IPS-18c (cell line): Measurements from ENCODE around the gene PLXNC1.

Source experiments
- H3K4me3 ChIP-seq: 2 replicates; pipeline ENCODE4 v1.7.0; 2013; ENCODE audit warnings: low read depth, mild to moderate bottlenecking, low read length, moderate library complexity; ENCODE audit not compliant: insufficient read depth
- H3K9me3 ChIP-seq: one replicate; pipeline ENCODE4 v1.6.1; 2013; ENCODE audit warnings: mild to moderate bottlenecking, low read length, moderate library complexity; ENCODE audit not compliant: control insufficient read depth, insufficient read depth

PLXNC1 gene

DNA sequence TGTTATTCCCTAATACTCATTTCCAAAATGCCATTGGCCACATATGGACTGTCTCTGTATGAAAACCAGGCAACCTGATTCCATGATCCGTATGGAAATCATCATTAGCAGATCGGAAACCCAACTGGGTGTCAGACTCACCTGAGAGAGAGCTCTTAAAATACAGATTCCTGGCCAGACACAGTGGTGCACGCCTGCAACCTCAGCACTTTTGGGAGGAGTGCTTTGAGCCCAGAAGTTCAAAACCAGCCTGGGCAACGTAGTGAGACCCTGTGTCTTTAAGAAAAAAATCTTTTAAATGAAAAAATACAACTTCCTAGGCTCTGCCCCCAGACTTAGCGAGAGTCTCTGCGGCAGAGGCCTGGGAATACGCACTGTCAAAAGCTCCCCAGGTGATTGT lies 37.4 kb downstream of the PLXNC1 start:
- Histone ChIP-seq H3K4me3 (no peak overlapping the region), H3K9me3 (no peaks in the 10 kb centered on the region)

- Histone ChIP-seq H3K4me3 (peak overlapping the region; percentile 11; the same call in 1 of the 2 replicates), H3K9me3 (no peaks in the 10 kb centered on the region)
Observed at GRCh38 chr12:94186278-94187241, 38.2 kb downstream of the PLXNC1 start.

GRCh38 chr12:94187361-94187760 lies 39.0 kb downstream of the PLXNC1 start:
- Histone ChIP-seq H3K4me3 (no peak overlapping the region), H3K9me3 (no peaks in the 10 kb centered on the region)

DNA sequence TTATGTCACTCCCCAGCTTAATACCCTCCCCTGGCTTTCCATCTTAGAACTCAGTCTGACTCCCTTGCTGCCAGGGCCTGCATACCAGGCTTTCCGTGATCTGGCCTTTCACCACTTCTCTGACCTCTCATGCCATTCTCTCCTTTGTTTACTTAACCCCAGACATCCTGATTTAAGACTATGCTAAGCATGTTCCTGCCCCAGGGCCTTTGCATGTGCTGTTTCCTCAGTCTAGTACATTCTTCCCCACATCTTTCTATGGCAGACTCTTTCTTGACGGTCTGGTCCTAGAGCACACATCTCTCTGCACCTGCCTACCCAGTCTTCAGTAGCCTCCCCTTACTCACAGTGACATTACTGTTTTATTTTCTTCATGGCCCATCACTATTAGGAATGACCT lies 42.2 kb downstream of the PLXNC1 start:
- H3K9me3 ChIP-seq = no peaks in the 10 kb centered on the region

GRCh38 chr12:94191023-94191422 lies 42.6 kb downstream of the PLXNC1 start:
- no peaks in the 10 kb centered on the region for H3K9me3 ChIP-seq
- H3K4me3 ChIP-seq = no peak overlapping the region

More for the DNA sequence above, 42.2 kb downstream of the PLXNC1 start:
- no peak overlapping the region for H3K4me3 ChIP-seq

DNA sequence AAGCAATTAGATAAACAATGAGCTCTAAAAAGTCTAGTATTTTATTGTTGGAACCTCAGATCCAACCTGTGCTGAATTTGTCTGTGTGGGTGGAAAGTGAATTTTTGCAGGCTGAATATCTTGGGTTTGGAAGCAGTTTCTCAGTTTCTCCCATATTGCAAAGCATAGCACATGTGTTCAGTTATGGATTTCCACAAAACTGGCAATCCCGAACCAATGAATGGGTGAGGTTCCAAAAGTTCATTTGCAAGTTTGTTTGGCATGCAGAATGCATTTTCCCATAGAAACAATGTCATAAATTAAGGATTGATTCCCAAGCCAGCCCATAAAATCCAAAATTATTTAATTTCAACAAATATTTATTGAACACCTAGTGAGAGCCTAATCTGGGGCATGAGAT lies 43.4 kb downstream of the PLXNC1 start:
- Histone ChIP-seq H3K9me3 (no peaks in the 10 kb centered on the region), H3K4me3 (no peak overlapping the region)

DNA sequence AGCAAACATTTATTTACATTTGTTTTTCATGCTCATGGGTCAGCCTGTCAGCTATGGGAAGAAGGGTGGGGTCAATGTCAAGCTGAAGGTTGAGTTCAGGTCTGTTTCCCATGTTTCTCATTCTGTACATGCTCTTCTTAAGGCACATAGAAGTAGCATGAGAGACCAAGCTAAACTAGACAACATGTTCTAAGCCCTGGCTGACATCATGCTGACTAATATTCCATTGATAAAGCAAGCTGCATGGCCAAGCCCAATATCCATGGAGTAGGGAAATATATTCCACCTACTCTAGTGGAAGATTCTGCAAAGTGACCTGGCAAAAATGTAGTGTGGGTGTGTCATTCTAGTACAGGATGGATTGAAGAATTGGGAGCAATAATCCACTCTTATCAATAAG lies 44.1 kb downstream of the PLXNC1 start:
- H3K4me3 ChIP-seq = no peak overlapping the region

GRCh38 chr12:94193168-94193567 lies 44.8 kb downstream of the PLXNC1 start:
- Histone ChIP-seq H3K9me3 (no peaks in the 10 kb centered on the region), H3K4me3 (no peak overlapping the region)

More for the DNA sequence above, 44.1 kb downstream of the PLXNC1 start:
- H3K9me3 ChIP-seq = no peaks in the 10 kb centered on the region

GRCh38 chr12:94195483-94195882 lies 47.1 kb downstream of the PLXNC1 start:
- H3K9me3 ChIP-seq = no peaks in the 10 kb centered on the region
- H3K4me3 ChIP-seq = no peak overlapping the region

DNA sequence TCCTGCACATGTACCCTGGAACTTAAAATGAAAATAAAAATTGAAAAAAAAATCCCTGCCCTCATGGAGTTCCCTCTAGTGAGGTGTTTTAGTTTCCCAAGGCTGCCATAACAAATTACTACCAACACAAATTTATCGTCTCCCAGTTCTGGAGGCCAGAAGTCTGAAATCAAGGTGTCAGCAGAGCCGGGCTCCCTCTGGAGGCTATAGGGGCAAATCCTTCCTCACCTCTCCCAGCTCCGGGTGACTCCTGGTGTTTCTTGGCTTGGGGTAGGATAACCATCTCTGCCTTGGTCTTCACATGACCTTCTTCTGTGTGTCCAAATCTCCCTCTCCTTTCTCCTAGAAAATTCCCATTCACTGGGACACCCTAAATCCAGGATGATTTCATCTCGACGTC lies 50.1 kb downstream of the PLXNC1 start:
- Histone ChIP-seq H3K4me3 (no peak overlapping the region), H3K9me3 (no peaks in the 10 kb centered on the region)

DNA sequence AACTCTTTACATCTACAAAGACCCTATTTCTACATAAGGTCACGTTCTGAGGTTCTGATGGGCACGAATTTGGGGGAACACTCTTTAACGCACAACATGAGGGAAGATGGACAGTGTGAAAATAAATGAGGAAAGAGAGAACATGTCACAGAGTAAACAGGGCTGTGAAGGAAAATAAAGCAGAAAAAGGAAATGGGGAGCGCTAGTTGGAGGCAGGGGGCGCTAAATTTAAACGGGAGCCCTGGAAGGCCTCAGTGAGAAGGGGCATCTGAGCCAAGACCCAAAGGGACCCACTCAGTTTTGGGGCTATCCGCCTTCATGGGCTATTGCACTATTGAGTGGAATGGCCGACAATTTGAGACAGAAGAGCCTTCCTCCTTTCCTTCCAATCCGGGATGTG lies 50.5 kb downstream of the PLXNC1 start:
- no peak overlapping the region for H3K4me3 ChIP-seq
- H3K9me3 ChIP-seq = no peaks in the 10 kb centered on the region

DNA sequence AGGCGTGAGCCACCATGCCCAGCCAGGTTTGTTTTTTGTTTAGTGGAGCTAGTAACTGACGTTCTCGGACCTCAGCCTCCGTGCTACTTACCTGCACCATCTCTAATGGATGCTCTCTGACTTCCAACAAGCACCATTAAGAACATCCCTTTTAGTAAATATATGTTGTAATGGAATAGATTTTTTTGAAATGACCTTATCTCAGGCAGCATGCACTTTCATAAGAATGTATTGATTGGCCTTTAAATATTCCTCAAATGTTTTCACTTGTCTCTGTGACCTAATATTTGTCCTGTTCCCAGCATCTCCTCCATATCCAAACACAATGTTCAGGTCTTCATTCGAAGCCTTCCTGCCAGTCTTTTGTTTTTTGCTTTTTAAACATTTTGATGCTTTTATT lies 51.7 kb downstream of the PLXNC1 start:
- Histone ChIP-seq H3K9me3 (no peaks in the 10 kb centered on the region), H3K4me3 (no peak overlapping the region)

DNA sequence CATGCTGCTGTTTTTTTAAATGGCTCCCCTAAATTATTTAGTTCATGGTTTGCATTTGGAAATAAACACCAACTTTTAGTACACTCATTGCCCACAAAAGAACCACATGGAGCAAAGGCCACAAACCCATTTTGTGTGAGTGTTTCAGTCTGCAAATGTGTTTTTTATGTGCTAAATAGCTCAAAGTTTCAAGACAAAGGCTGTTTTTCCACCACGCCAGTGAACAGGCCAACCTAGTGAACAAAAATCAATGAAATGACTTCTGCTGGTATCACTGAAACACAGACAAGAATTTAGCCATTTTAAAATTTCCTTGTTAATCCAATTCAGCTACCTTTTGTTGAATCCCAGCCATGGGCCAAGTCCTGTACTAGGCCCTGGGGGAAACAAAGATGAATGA lies 52.3 kb downstream of the PLXNC1 start:
- no peaks in the 10 kb centered on the region for H3K9me3 ChIP-seq
- no peak overlapping the region for H3K4me3 ChIP-seq

- Histone ChIP-seq H3K9me3 (no peaks in the 10 kb centered on the region), H3K4me3 (no peak overlapping the region)
Observed at GRCh38 chr12:94202245-94203180, 54.1 kb downstream of the PLXNC1 start.

GRCh38 chr12:94203181-94203546 lies 54.8 kb downstream of the PLXNC1 start:
- Histone ChIP-seq H3K9me3 (no peaks in the 10 kb centered on the region), H3K4me3 (no peak overlapping the region)

DNA sequence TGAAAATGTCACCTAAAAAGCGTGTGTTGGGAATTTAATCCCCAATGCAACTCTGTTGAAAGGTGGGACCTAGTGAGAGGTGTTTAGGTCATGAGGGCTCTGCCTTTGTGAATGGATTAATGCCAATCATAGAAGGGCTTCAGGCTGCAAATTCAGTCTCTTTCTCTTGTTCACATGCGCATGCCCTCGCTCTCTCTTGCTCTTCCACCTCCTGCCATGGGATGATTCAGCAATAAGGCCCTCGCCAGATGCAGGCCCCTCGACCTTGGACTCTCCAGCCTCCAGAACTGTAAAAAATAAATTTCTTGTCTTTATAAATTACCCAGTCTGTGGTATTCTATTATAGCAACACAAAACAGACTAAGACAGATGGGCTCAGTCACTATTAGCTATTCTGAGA lies 55.4 kb downstream of the PLXNC1 start:
- H3K4me3 ChIP-seq = no peak overlapping the region

DNA sequence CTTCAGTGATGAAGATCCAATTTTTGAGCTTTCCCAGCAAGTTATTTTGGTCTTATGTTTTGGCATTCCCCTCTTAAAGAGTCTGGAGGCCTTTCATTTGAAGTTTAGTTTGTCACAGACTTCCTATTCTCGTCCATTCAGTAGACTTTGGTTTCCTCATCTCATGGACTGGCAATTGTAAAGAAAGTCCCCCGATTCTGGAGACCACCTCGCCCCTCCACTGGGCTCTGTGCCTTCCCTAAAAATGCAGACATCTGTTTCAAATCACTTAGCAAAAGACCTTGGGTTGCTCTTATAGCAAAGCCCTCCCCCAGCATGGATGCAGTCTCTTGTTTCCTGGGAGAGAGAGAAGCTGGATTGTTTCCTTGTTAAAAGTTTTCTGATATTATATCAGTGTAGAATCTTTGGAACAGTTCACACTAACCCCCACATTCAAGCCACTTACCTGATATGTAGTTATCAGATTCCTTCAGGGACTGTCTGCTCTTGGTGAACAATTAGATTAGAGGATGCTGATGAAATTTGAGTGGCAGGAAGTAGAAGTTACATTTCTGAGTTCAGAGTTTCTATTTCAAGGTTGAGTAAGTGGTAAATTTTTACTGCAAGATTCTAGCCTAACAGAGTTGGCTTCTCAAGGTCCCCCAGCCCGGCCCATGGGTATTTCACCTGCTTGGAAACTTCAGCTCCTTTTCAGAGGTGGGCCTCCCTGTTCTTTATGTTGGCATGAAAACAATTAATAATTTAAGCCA lies 56.3 kb downstream of the PLXNC1 start:
- Histone ChIP-seq H3K4me3 (no peak overlapping the region), H3K9me3 (no peaks in the 10 kb centered on the region)

More for the DNA sequence above, 55.4 kb downstream of the PLXNC1 start:
- no peaks in the 10 kb centered on the region for H3K9me3 ChIP-seq
